BE2C (cell line): ENCODE results near the gene CDKN2AIPNL.

ENCODE experiments used
- DNase-seq: peaks from one replicate; pipeline ENCODE4 v3.0.0-alpha.2; 2020
- H3K27me3 ChIP-seq: fragments of 250-450 bp; sonication (Bioruptor Pico); 2 replicates; pipeline ENCODE4 v1.5.1; 2020; ENCODE audit warnings: mild to moderate bottlenecking
- H3K36me3 ChIP-seq: fragments of 250-450 bp; sonication (Bioruptor Pico); 2 replicates; pipeline ENCODE4 v1.5.1; 2020; ENCODE audit warnings: mild to moderate bottlenecking
- H3K4me1 ChIP-seq: fragments of 250-450 bp; sonication (Bioruptor Pico); 2 replicates; pipeline ENCODE4 v1.5.1; 2020
- H3K4me3 ChIP-seq: 2 replicates; pipeline ENCODE4 v1.5.1; 2011; ENCODE audit warnings: low read depth, low read length
- H3K9me3 ChIP-seq: fragments of 250-450 bp; sonication (Bioruptor Pico); 2 replicates; pipeline ENCODE4 v1.5.1; 2020
- CTCF ChIP-seq: IDR thresholded peaks from 2 replicates; pipeline ENCODE4 v1.5.1; 2012; ENCODE audit warnings: mild to moderate bottlenecking, low read depth, low read length

CDKN2AIPNL gene

GRCh38 chr5:134456825-134457224, 45.1 kb upstream of the CDKN2AIPNL start:
- no peak for TF ChIP-seq CTCF
- Histone ChIP-seq H3K4me3 (no peak overlapping the region), H3K9me3 (no peaks in the 10 kb centered on the region), H3K36me3 (no peaks in the 10 kb centered on the region), H3K27me3 (no peaks in the 10 kb centered on the region), H3K4me1 (no peaks in the 10 kb centered on the region)
- no peak for DNase-seq

- no peak overlapping the region for H3K4me3 ChIP-seq
- H3K36me3 ChIP-seq: no peaks in the 10 kb centered on the region
- H3K9me3 ChIP-seq: no peaks in the 10 kb centered on the region
- H3K27me3 ChIP-seq: no peaks in the 10 kb centered on the region
- no peak for TF ChIP-seq CTCF
- no peaks in the 10 kb centered on the region for H3K4me1 ChIP-seq
- no peak for DNase-seq
These were observed 43.8 kb upstream of the CDKN2AIPNL start for GRCh38 chr5:134455466-134455865.

GRCh38 chr5:134453016-134453415, 41.3 kb upstream of the CDKN2AIPNL start:
- DNase-seq: no peak
- no peak for TF ChIP-seq CTCF
- no peaks in the 10 kb centered on the region for H3K4me1 ChIP-seq

GRCh38 chr5:134451936-134452505, 40.3 kb upstream of the CDKN2AIPNL start:
- Histone ChIP-seq H3K36me3 (no peaks in the 10 kb centered on the region), H3K4me3 (no peak overlapping the region), H3K9me3 (no peaks in the 10 kb centered on the region), H3K4me1 (no peaks in the 10 kb centered on the region), H3K27me3 (no peaks in the 10 kb centered on the region)
- TF ChIP-seq CTCF: no peak
- peak; percentile 43 for DNase-seq

More at GRCh38 chr5:134453016-134453415, 41.3 kb upstream of the CDKN2AIPNL start:
- H3K9me3 ChIP-seq: no peaks in the 10 kb centered on the region
- no peak overlapping the region for H3K4me3 ChIP-seq
- no peaks in the 10 kb centered on the region for H3K27me3 ChIP-seq
- no peaks in the 10 kb centered on the region for H3K36me3 ChIP-seq

- no peaks in the 10 kb centered on the region for H3K9me3 ChIP-seq
- no peak overlapping the region for H3K4me3 ChIP-seq
- no peaks in the 10 kb centered on the region for H3K36me3 ChIP-seq
- no peaks in the 10 kb centered on the region for H3K27me3 ChIP-seq
- no peak for DNase-seq
- H3K4me1 ChIP-seq: no peaks in the 10 kb centered on the region
- no peak for TF ChIP-seq CTCF
These were observed 39.7 kb upstream of the CDKN2AIPNL start for GRCh38 chr5:134451225-134451935.

- DNase-seq: no peak
- TF ChIP-seq CTCF: no peak
- H3K4me1 ChIP-seq: no peaks in the 10 kb centered on the region
- no peaks in the 10 kb centered on the region for H3K9me3 ChIP-seq
- no peaks in the 10 kb centered on the region for H3K27me3 ChIP-seq
- H3K36me3 ChIP-seq: no peaks in the 10 kb centered on the region
- no peak overlapping the region for H3K4me3 ChIP-seq
These were observed 38.7 kb upstream of the CDKN2AIPNL start for GRCh38 chr5:134450374-134450773.
